ENCODE data around the gene MATN1. TPM values are rescaled to one million over a fixed set of nuclear protein-coding genes. Genes with fewer than 3 reads are reported as not detected.

MATN1 gene
- total and polyA plus RNA-seq, 5 donors from 2014 or later, result 1.9 TPM; not detected in 4

DNA sequence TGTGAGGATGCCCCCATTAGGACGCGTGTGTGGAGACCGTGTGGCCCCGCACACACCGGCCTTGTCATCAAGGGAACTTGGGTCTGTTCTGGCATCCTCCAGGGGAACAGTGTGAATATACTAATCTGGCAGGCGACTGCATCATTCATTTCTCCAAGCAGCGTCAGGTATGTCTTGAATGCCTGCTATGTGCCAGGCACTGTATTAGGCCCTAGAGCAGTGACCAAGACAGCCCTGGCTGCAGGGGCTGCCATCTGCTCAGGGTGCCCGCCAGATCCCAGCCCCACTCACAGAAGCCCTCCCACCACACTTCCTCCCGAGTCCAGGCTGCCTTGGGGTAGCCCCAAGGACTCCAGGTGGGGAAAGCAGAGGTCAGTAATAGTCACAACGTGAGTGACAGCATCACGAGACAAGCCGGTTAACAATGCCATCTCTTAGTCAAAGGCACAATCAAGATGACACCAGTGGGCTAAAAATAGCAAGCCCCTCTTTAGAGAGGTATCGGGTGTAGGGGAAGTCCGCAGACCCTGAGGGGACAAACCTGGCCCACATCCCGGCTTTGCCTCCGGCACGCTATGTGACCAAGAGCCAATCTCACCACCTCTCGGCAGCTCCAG, 41.7 kb upstream of the MATN1 start:
- no peak overlapping the region for H3K4me3 Mint-ChIP-seq
- Histone ChIP-seq H3K36me3 (ENCODE audit: control insufficient read depth, insufficient read depth, low read length) (no peaks in the 10 kb centered on the region), H3K4me3 (ENCODE audit: low read depth, low read length) (no peak overlapping the region), H3K27ac (ENCODE audit: insufficient read depth, low read length, poor library complexity, severe bottlenecking) (no peak overlapping the region), H3K27me3 (ENCODE audit: control insufficient read depth, insufficient read depth, low read length) (no peaks in the 10 kb centered on the region), H3K4me1 (ENCODE audit: control insufficient read depth, insufficient read depth, low read length, poor library complexity, severe bottlenecking) (peaks cover 38% of the 10 kb centered on the region), H3K9me3 (ENCODE audit: control insufficient read depth in 2 of 2, low read length in 2 of 2) (no peaks in the 10 kb centered on the region)
- peaks cover 13 to 51% (median 23%) of the 10 kb centered on the region in 4 donors for H3K4me1 Mint-ChIP-seq
- no peaks in the 10 kb centered on the region for H3K9me3 Mint-ChIP-seq
- H3K27ac Mint-ChIP-seq, result peak overlapping the region in 1 of 3 donors; percentile 80
- H3K36me3 Mint-ChIP-seq, result no peaks in the 10 kb centered on the region
- no peak for DNase-seq
- H3K27me3 Mint-ChIP-seq, result no peaks in the 10 kb centered on the region
- ATAC-seq (ENCODE audit: low read depth in 2 of 2), result no peak

- H3K4me1 ChIP-seq (ENCODE audit: control insufficient read depth, insufficient read depth, low read length, poor library complexity, severe bottlenecking), result peaks cover 44% of the 10 kb centered on the region
- Mint-ChIP-seq H3K9me3 (no peaks in the 10 kb centered on the region), H3K4me1 (peaks cover 19 to 57% (median 29%) of the 10 kb centered on the region in 4 donors), H3K27ac (peak overlapping the region in 1 of 3 donors; percentile 80), H3K27me3 (no peaks in the 10 kb centered on the region), H3K4me3 (no peak overlapping the region), H3K36me3 (no peaks in the 10 kb centered on the region)
- H3K9me3 ChIP-seq (ENCODE audit: control insufficient read depth in 2 of 2, low read length in 2 of 2), result no peaks in the 10 kb centered on the region
- H3K27me3 ChIP-seq (ENCODE audit: control insufficient read depth, insufficient read depth, low read length), result no peaks in the 10 kb centered on the region
- DNase-seq (no peak), ATAC-seq (ENCODE audit: low read depth in 2 of 2) (no peak)
- H3K27ac ChIP-seq (ENCODE audit: insufficient read depth, low read length, poor library complexity, severe bottlenecking), result no peak overlapping the region
- no peaks in the 10 kb centered on the region for H3K36me3 ChIP-seq (ENCODE audit: control insufficient read depth, insufficient read depth, low read length)
- no peak overlapping the region for H3K4me3 ChIP-seq (ENCODE audit: low read depth, low read length)
These were observed 41.0 kb upstream of the MATN1 start for GRCh38 chr1:30764396-30764795.

DNA sequence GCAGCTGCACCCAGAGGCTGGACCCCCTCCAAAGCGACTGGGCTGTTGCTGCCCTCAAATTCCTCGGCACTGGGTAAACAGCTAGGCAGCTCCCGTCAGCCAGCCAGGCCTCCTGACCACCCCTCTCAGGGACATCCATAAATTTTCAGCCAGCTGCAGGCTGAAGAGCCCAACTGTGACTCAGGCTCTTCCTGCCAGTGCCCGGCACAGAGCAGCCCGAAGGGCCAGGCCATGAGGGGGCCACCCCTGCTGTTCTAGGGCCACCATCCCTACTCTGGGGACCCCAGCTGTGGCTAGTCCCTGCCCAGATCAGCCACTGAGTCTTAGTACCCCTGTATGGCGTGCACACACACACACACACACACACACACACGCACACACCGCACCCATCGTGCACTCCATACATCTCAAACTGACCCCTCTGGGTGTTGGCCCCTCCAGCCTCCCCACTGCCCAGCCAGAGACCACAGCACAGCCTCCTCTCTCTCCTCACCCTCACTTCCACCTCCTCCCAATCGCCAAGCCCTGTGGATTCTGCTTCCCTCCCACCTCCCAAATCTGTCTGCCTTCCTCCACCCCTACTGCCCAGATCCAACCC, 40.4 kb upstream of the MATN1 start:
- Histone ChIP-seq H3K4me1 (ENCODE audit: control insufficient read depth, insufficient read depth, low read length, poor library complexity, severe bottlenecking) (peaks cover 51% of the 10 kb centered on the region), H3K27me3 (ENCODE audit: control insufficient read depth, insufficient read depth, low read length) (no peaks in the 10 kb centered on the region), H3K4me3 (ENCODE audit: low read depth, low read length) (no peak overlapping the region), H3K36me3 (ENCODE audit: control insufficient read depth, insufficient read depth, low read length) (no peaks in the 10 kb centered on the region), H3K27ac (ENCODE audit: insufficient read depth, low read length, poor library complexity, severe bottlenecking) (no peak overlapping the region), H3K9me3 (ENCODE audit: control insufficient read depth in 2 of 2, low read length in 2 of 2) (no peaks in the 10 kb centered on the region)
- ATAC-seq (ENCODE audit: low read depth in 2 of 2) (no peak), DNase-seq (no peak)
- Mint-ChIP-seq H3K36me3 (no peaks in the 10 kb centered on the region), H3K4me3 (no peak overlapping the region), H3K4me1 (peaks cover 22 to 62% (median 33%) of the 10 kb centered on the region in 4 donors), H3K9me3 (no peaks in the 10 kb centered on the region), H3K27me3 (no peaks in the 10 kb centered on the region), H3K27ac (peak overlapping the region in 2 of 3 donors; percentile 77 to 85)

DNA sequence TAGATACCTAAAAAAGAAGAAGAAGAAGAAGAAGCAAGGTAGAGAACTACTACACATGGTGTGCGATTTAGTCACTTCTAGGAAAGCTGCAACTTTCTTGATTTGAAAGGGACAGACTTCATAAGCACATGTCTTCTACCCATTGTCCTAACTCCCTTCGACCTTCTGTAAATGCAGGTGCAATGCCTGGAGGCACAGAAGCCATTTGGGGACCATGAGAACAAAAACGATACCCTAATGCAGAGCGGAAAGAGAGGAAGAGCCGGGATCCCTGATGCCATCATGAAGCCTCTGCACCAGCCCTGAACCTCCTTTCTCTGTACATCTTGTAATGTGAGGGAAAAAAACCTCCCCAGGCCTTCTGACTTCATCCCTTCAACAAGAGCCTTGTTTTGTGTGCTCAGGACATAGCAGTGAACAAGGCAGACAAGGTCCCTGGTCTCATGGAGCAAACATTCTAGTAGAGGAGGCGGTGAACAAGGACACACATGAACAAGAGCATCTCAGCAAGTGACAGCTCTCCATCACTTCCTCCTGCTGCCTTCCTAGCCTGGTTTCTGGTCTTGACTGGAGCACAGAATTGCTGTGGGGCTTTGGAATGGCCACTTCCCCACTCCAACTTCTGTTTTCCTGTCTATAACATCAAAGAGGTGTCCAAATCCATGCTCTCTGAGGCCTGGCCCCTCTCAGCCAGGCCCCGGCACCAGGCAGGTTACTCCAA, 39.7 kb upstream of the MATN1 start:
- no peak overlapping the region for H3K4me3 ChIP-seq (ENCODE audit: low read depth, low read length)
- no peak overlapping the region for H3K27ac ChIP-seq (ENCODE audit: insufficient read depth, low read length, poor library complexity, severe bottlenecking)
- Mint-ChIP-seq H3K4me3 (peak overlapping the region in 2 of 4 donors; percentile 38 to 52), H3K27me3 (no peaks in the 10 kb centered on the region), H3K4me1 (peaks cover 26 to 69% (median 35%) of the 10 kb centered on the region in 4 donors), H3K9me3 (no peaks in the 10 kb centered on the region), H3K36me3 (no peaks in the 10 kb centered on the region), H3K27ac (peak overlapping the region; percentile 77 to 92 (median 85))
- peaks cover 57% of the 10 kb centered on the region for H3K4me1 ChIP-seq (ENCODE audit: control insufficient read depth, insufficient read depth, low read length, poor library complexity, severe bottlenecking)
- DNase-seq (no peak), ATAC-seq (ENCODE audit: low read depth in 2 of 2) (no peak)
- H3K36me3 ChIP-seq (ENCODE audit: control insufficient read depth, insufficient read depth, low read length), result no peaks in the 10 kb centered on the region
- H3K27me3 ChIP-seq (ENCODE audit: control insufficient read depth, insufficient read depth, low read length), result no peaks in the 10 kb centered on the region
- H3K9me3 ChIP-seq (ENCODE audit: control insufficient read depth in 2 of 2, low read length in 2 of 2), result no peaks in the 10 kb centered on the region

GRCh38 chr1:30762152-30762929, 39.0 kb upstream of the MATN1 start:
- Mint-ChIP-seq H3K27me3 (no peaks in the 10 kb centered on the region), H3K36me3 (no peaks in the 10 kb centered on the region), H3K27ac (peak overlapping the region; percentile 8 to 85 (median 77)), H3K4me3 (peak overlapping the region in 2 of 4 donors; percentile 9 to 38), H3K4me1 (peaks cover 28 to 74% (median 38%) of the 10 kb centered on the region in 4 donors), H3K9me3 (no peaks in the 10 kb centered on the region)
- DNase-seq, result no peak
- H3K4me1 ChIP-seq (ENCODE audit: control insufficient read depth, insufficient read depth, low read length, poor library complexity, severe bottlenecking), result peaks cover 65% of the 10 kb centered on the region
- peak overlapping the region; percentile 38 for H3K27ac ChIP-seq (ENCODE audit: insufficient read depth, low read length, poor library complexity, severe bottlenecking)
- H3K4me3 ChIP-seq (ENCODE audit: low read depth, low read length), result no peak overlapping the region
- no peaks in the 10 kb centered on the region for H3K27me3 ChIP-seq (ENCODE audit: control insufficient read depth, insufficient read depth, low read length)
- no peaks in the 10 kb centered on the region for H3K9me3 ChIP-seq (ENCODE audit: control insufficient read depth in 2 of 2, low read length in 2 of 2)
- no peak for ATAC-seq (ENCODE audit: low read depth in 2 of 2)
- H3K36me3 ChIP-seq (ENCODE audit: control insufficient read depth, insufficient read depth, low read length), result no peaks in the 10 kb centered on the region

- Mint-ChIP-seq H3K4me3 (peak overlapping the region; percentile 72 to 99 (median 92)), H3K36me3 (no peaks in the 10 kb centered on the region), H3K27ac (peak overlapping the region; percentile 93 to 97 (median 97)), H3K9me3 (no peaks in the 10 kb centered on the region), H3K4me1 (peaks cover 28 to 75% (median 40%) of the 10 kb centered on the region in 4 donors), H3K27me3 (no peaks in the 10 kb centered on the region)
- Histone ChIP-seq H3K9me3 (ENCODE audit: control insufficient read depth in 2 of 2, low read length in 2 of 2) (no peaks in the 10 kb centered on the region), H3K4me1 (ENCODE audit: control insufficient read depth, insufficient read depth, low read length, poor library complexity, severe bottlenecking) (peaks cover 71% of the 10 kb centered on the region), H3K4me3 (ENCODE audit: low read depth, low read length) (peak overlapping the region; percentile 47), H3K27ac (ENCODE audit: insufficient read depth, low read length, poor library complexity, severe bottlenecking) (peak overlapping the region; percentile 94), H3K27me3 (ENCODE audit: control insufficient read depth, insufficient read depth, low read length) (no peaks in the 10 kb centered on the region), H3K36me3 (ENCODE audit: control insufficient read depth, insufficient read depth, low read length) (no peaks in the 10 kb centered on the region)
- DNase-seq, result no peak
- ATAC-seq (ENCODE audit: low read depth in 2 of 2), result no peak
These were observed 38.2 kb upstream of the MATN1 start for GRCh38 chr1:30761381-30762151.
